ENCODE results near the gene GDPD4. TPM values are rescaled to one million over a fixed set of nuclear protein-coding genes. Genes with fewer than 3 reads are reported as not detected.

Gene GDPD4
- total RNA-seq, 2 donors from 2014 or later, result not detected

DNA sequence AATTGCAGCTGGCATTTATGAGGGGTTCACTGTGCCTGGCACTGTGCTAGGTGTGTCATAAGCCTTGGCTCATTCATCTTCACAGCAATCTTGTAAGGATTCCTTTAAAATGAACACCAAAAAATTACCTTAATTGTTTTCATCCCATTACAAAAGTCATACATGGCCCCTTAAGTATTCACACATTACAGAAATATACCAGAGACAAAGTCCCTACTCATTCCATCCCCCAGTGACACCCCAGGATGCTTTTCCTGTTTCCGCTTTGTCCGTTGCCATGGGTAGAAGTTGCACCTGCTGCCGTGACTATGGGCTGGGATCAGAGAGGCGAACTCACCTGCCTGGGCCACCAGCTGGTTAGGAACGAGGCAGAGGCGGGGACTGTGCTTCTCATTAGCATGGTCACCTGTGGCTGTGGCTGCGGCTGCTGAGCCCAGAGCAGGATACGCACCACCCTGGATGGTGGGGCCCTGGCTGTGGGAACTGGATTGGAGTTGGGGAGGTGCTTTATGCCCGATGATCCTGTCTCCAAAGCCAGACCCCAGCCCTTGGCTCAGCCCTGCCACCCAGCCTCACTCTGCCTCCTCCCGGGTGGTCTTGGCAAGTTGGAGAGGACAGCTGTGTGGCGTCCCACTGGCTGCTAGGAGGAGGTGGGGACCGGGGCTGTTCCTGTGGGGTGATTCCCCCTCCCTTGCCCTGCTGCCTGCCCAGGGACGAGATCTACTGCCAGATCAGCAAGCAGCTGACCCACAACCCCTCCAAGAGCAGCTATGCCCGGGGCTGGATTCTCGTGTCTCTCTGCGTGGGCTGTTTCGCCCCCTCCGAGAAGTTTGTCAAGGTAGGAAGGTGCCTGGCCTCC lies 112.6 kb downstream of the GDPD4 start:
- Histone ChIP-seq H3K4me1 (peaks cover 9% of the 10 kb centered on the region), H3K9ac (ENCODE audit: low read depth in 2 of 2, low read length in 2 of 2) (peak overlapping the region in 1 of 2 donors; percentile 62), H3K9me3 (no peaks in the 10 kb centered on the region), H3K4me3 (no peak overlapping the region), H3K36me3 (no peaks in the 10 kb centered on the region), H3K27me3 (no peaks in the 10 kb centered on the region), H3K27ac (no peak overlapping the region)
- intact Hi-C loops (cut with DNase I), result loop anchor here (2.0 to 5.0 kb wide), 2 partner anchors 62 to 142 kb away; no protein-coding TSS in a partner anchor
- TF ChIP-seq, protein P1, sequence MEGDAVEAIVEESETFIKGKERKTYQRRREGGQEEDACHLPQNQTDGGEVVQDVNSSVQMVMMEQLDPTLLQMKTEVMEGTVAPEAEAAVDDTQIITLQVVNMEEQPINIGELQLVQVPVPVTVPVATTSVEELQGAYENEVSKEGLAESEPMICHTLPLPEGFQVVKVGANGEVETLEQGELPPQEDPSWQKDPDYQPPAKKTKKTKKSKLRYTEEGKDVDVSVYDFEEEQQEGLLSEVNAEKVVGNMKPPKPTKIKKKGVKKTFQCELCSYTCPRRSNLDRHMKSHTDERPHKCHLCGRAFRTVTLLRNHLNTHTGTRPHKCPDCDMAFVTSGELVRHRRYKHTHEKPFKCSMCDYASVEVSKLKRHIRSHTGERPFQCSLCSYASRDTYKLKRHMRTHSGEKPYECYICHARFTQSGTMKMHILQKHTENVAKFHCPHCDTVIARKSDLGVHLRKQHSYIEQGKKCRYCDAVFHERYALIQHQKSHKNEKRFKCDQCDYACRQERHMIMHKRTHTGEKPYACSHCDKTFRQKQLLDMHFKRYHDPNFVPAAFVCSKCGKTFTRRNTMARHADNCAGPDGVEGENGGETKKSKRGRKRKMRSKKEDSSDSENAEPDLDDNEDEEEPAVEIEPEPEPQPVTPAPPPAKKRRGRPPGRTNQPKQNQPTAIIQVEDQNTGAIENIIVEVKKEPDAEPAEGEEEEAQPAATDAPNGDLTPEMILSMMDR (IDR thresholded peaks at IDR 0.05), result no peak
- DNase-seq, result peak; percentile 68

DNA sequence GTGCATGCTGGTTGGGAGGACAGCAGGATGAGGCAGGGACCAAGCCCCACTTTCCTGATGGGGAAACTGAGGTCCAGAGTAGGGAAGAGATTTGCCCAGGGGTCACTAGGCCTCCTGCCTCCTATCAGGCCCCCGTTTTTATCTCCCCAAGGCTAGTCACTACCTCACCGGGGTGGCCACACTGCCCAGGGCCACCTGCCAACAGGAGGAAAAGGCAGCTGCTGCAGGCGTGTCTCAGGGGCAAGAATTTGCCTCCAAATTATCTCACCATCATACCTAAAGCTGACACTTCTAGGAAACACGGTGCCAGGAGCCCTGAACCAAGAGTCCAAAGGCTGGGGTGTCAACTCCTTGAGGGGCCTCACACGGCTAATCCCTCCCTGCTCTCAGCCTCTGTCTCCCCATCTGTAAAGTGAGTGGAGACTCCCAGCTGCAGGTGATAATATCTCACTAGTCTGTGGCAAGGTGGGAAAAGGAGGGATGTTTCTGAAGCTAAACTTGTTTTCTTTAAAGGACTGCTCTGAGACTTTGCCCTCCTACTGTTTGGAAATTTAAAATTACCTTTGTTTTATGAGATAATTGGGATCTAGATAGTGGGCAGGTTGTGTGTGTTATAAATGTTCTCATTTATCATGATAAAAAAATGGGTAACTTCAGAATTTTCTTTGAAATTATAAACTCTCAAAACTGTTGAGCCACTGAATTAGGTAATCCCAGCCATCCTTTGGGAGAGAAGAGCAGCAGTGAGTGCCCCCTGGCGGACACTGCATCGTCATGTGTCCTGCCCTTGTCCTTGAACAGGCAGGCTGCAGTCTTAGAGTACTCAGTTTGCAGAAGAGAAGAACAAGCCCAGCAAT lies 113.5 kb downstream of the GDPD4 start:
- Histone ChIP-seq H3K27me3 (no peaks in the 10 kb centered on the region), H3K27ac (peak overlapping the region; percentile 36), H3K4me3 (no peak overlapping the region), H3K9ac (ENCODE audit: low read depth in 2 of 2, low read length in 2 of 2) (peak overlapping the region in 1 of 2 donors; percentile 62), H3K36me3 (no peaks in the 10 kb centered on the region), H3K9me3 (no peaks in the 10 kb centered on the region), H3K4me1 (peaks cover 9% of the 10 kb centered on the region)
- intact Hi-C loops (cut with DNase I), result loop anchor here (2.0 to 5.0 kb wide), 2 partner anchors 61 to 141 kb away; no protein-coding TSS in a partner anchor
- TF ChIP-seq, protein P1 (IDR thresholded peaks at IDR 0.05), result peak; percentile 85
- DNase-seq, result peak; percentile 91

DNA sequence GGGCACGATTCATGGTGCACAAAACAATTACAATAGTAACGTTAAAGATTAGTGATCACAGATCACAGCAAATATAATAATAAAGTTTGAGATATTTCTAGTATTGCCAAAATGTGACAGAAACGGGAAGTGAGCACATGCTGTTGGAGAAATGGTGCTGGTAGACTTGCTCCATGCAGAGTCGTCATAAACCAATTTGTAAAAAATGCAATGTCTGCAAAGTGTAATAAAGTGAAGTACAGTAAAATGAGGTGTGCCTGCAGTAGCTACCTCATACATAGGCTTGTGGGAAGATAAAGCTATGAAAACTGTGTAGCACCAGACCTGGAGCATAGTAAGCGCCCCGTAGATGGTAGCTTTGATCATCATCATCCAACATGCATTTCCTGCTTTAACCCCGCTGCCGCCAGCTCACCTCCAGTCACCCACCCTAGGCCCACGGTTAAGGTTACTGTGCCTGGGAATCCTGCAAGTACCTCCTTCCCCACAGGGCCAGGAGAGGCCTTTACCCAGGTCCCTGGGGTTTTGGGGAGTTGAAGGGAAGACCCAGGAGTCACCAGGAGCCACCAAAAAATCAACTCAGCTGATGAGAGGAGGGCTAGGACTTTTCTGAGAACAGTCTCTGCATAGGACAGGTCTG lies 114.3 kb downstream of the GDPD4 start:
- H3K9ac ChIP-seq (ENCODE audit: low read depth in 2 of 2, low read length in 2 of 2), result peak overlapping the region in 1 of 2 donors; percentile 19
- DNase-seq, result no peak
- H3K4me1 ChIP-seq, result peaks cover 9% of the 10 kb centered on the region
- H3K4me3 ChIP-seq, result no peak overlapping the region
- no peaks in the 10 kb centered on the region for H3K27me3 ChIP-seq
- H3K36me3 ChIP-seq, result no peaks in the 10 kb centered on the region
- intact Hi-C loops (cut with DNase I), result loop anchor here (5.0 kb wide), 1 partner anchor 140 kb away; no protein-coding TSS in a partner anchor
- no peaks in the 10 kb centered on the region for H3K9me3 ChIP-seq
- H3K27ac ChIP-seq, result peak overlapping the region; percentile 36
- TF ChIP-seq, protein P1 (IDR thresholded peaks at IDR 0.05), result no peak

DNA sequence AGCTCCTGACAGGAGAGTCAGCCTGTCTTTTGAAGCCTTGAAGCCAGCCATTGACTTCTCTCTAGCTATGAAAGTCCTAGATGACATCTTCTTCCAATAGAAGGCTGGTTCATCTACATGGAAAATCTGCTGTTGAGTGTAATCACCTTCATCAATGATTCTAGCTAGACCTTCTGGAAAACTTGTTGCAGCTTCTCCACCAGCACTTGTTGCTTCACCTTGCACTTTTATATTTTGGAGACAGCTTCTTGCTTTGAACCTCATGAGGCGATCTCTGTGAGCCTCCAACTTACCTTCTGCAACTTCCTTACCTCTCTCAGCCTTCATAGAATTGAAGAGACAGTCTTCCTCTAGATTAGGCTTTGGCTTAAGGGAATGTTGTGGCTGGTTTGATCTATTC lies 115.2 kb downstream of the GDPD4 start:
- no peaks in the 10 kb centered on the region for H3K36me3 ChIP-seq
- H3K4me1 ChIP-seq, result peaks cover 9% of the 10 kb centered on the region
- H3K9ac ChIP-seq (ENCODE audit: low read depth in 2 of 2, low read length in 2 of 2), result no peak overlapping the region
- DNase-seq, result no peak
- H3K4me3 ChIP-seq, result no peak overlapping the region
- H3K9me3 ChIP-seq, result no peaks in the 10 kb centered on the region
- intact Hi-C loops (cut with DNase I), result loop anchor here (5.0 kb wide), 1 partner anchor 139 kb away; no protein-coding TSS in a partner anchor
- TF ChIP-seq, protein P1 (IDR thresholded peaks at IDR 0.05), result no peak
- no peak overlapping the region for H3K27ac ChIP-seq
- no peaks in the 10 kb centered on the region for H3K27me3 ChIP-seq

Measured in colonic mucosa (tissue), 4 donors.